ENCODE data around the gene USF3. TPM values are rescaled to one million over a fixed set of nuclear protein-coding genes. Genes with fewer than 3 reads are reported as not detected.
A peak's percentile ranks its signal among the peaks of the same experiment; 100 is the strongest.

Gene USF3
- total and polyA plus RNA-seq, 2 of the 4 experiments (the other 2 are of a cell fraction), result 3.0 to 5.2 TPM

- Histone ChIP-seq H3K4me1 (ENCODE audit: control insufficient read depth, insufficient read depth, low read length) (peaks cover 7% of the 10 kb centered on the region), H2BK5ac (ENCODE audit: low read depth, low read length, poor library complexity, severe bottlenecking) (no peak overlapping the region), H3K4ac (ENCODE audit: low read depth, low read length) (peak overlapping the region; percentile 79; the same call in 1 of the 2 replicates), H2BK20ac (ENCODE audit: low read depth, low read length) (peak overlapping the region; percentile 70; the same call in 1 of the 2 replicates), H4K91ac (ENCODE audit: insufficient read depth, low read depth, low read length) (0 out of 2 replicates have a peak overlapping the region, but pooled peaks have one; percentile 43), H3K79me1 (ENCODE audit: low read depth in 1 of 2, low read length in 2 of 2) (no peaks in the 10 kb centered on the region; a peak in 1 of 4 replicates), H2BK120ac (ENCODE audit: low read depth, low read length) (peak overlapping the region; percentile 71; the same call in 1 of the 2 replicates), H3K4me3 (ENCODE audit: insufficient read depth, low read depth, low read length) (no peak overlapping the region), H3K9me1 (ENCODE audit: insufficient read depth, low read length) (peaks cover 15% of the 10 kb centered on the region), H3K36me3 (ENCODE audit: control insufficient read depth, insufficient read depth, low read length) (peaks cover 29% of the 10 kb centered on the region), H4K8ac (ENCODE audit: low read depth in 2 of 2, low read length in 2 of 2) (peak overlapping the region in 1 of 2 experiments; percentile 68; a peak in 1 of 4 replicates), H3K14ac (replicated peaks; ENCODE audit: low read depth, low read length) (peak overlapping the region; percentile 86; the same call in 1 of the 2 replicates), H2AK5ac (ENCODE audit: low read depth, low read length) (peak overlapping the region; percentile 79), H3K27me3 (ENCODE audit: control insufficient read depth, insufficient read depth, low read length) (no peaks in the 10 kb centered on the region), H3K18ac (ENCODE audit: low read depth, low read length) (peak overlapping the region; percentile 1; the same call in 1 of the 2 replicates), H3K9ac (ENCODE audit: low read depth, low read length) (no peak overlapping the region), H3K4me2 (ENCODE audit: low read depth, low read length) (no peak overlapping the region), H2AFZ (replicated peaks; ENCODE audit: low read length, poor library complexity) (no peak overlapping the region), H2AK9ac (replicated peaks; ENCODE audit: low read depth, low read length, poor library complexity) (no peak overlapping the region), H3K23ac (ENCODE audit: low read depth, low read length) (peak overlapping the region; percentile 4; the same call in 1 of the 2 replicates), H4K5ac (ENCODE audit: low read depth, low read length) (no peak overlapping the region), H3K56ac (ENCODE audit: extremely low read depth, insufficient read depth, low read length) (no peak overlapping the region), H2BK15ac (ENCODE audit: low read depth, low read length) (peak overlapping the region; percentile 66; the same call in 2 of the 3 replicates), H3K27ac (ENCODE audit: insufficient read depth, low read length) (peak overlapping the region; percentile 68; the same call in 1 of the 2 replicates), H3K9me3 (ENCODE audit: control insufficient read depth, insufficient read depth, low read length) (no peaks in the 10 kb centered on the region), H4K20me1 (ENCODE audit: insufficient read depth, low read length) (no peaks in the 10 kb centered on the region)
- no peak for TF ChIP-seq BHLHE40 (IDR thresholded peaks at IDR 0.05; ENCODE audit: low read depth, low read length)
- TF ChIP-seq POLR2A (IDR thresholded peaks at IDR 0.05; ENCODE audit: low read depth, low read length), result no peak
- TF ChIP-seq RAD21 (IDR thresholded peaks at IDR 0.05; ENCODE audit: low read length), result no peak
- TF ChIP-seq SMC3 (IDR thresholded peaks at IDR 0.05; ENCODE audit: low read depth, low read length), result no peak
- TF ChIP-seq RFX5 (IDR thresholded peaks at IDR 0.05; ENCODE audit: low read depth, low read length), result no peak
- no peak for TF ChIP-seq RCOR1 (IDR thresholded peaks at IDR 0.05; ENCODE audit: insufficient replicate concordance, low read length)
- no peak for TF ChIP-seq USF2 (IDR thresholded peaks at IDR 0.05; ENCODE audit: low read depth, low read length)
- TF ChIP-seq MAZ (IDR thresholded peaks at IDR 0.05; ENCODE audit: borderline replicate concordance, low read depth, low read length), result no peak
- TF ChIP-seq CTCF (conservative IDR thresholded peaks at IDR 0.05; ENCODE audit: low read depth, low read length), result no peak
- TF ChIP-seq CHD1 (IDR thresholded peaks at IDR 0.05; ENCODE audit: low read depth, low read length), result no peak
- TF ChIP-seq FOS (IDR thresholded peaks at IDR 0.05; ENCODE audit: low read depth, low read length), result no peak
- BruUV-seq (replicated peaks), result no TSS peak
- 100% methylated on average over 1 of the region's 1 CpG; no CpG with 5 or more reads in 1 of the 2 experiments for WGBS, 2 experiments (ENCODE audit: extremely low coverage in 2 of 2, insufficient read length in 1 of 2)
- in situ Hi-C loops (cut with MboI; ENCODE audit: low sequenced_read_pairs) (no loop called here), intact Hi-C loops (cut with micrococcal nuclease) (no loop called here), dilution Hi-C loops (cut with HindIII; ENCODE audit: low sequenced_read_pairs, unreplicated experiment) (no loop called here)
- DNase-seq (no peak), ATAC-seq (ENCODE audit: low read depth) (no peak)
- POLR2A ChIA-PET (ENCODE audit: unreplicated experiment), result no interaction called here
- CTCF ChIA-PET, result no interaction called here
Observed at GRCh38 chr3:113659996-113660395, 36.4 kb downstream of the USF3 start.
